GM23338 (cell line): ENCODE measurements around the gene CRYZ.

Experiments used
- CREB1 ChIP-seq: fragments of 250-450 bp; sonication (Bioruptor Pico); IDR thresholded peaks from 2 replicates; pipeline ENCODE4 v1.5.0; 2020; ENCODE audit warnings: low read depth, mild to moderate bottlenecking, moderate library complexity
- EZH2 ChIP-seq: fragments of 200-600 bp; sonication (generic); IDR thresholded peaks from one replicate; pipeline ENCODE4 v1.8.0; 2017; ENCODE audit warnings: antibody characterized with exemption, mild to moderate bottlenecking, low read depth; ENCODE audit not compliant: unreplicated experiment
- EZH2phosphoT487 ChIP-seq: fragments of 200-600 bp; sonication (generic); IDR thresholded peaks from one replicate; pipeline ENCODE4 v1.8.1; 2018; ENCODE audit warnings: antibody characterized with exemption; ENCODE audit not compliant: unreplicated experiment
- JUNB ChIP-seq: IDR thresholded peaks from one replicate; pipeline ENCODE4 v1.6.1; 2016; ENCODE audit warnings: antibody characterized with exemption; ENCODE audit not compliant: unreplicated experiment
- NANOG ChIP-seq: IDR thresholded peaks from 2 replicates; pipeline ENCODE4 v1.6.1; 2016; ENCODE audit warnings: antibody characterized with exemption, borderline replicate concordance
- POLR2AphosphoS5 ChIP-seq: IDR thresholded peaks from 2 replicates; pipeline ENCODE4 v1.6.1; 2016; ENCODE audit warnings: antibody characterized with exemption, low read depth
- STAT1 ChIP-seq: IDR thresholded peaks from one replicate; pipeline ENCODE4 v1.6.1; 2016; ENCODE audit warnings: antibody characterized with exemption; ENCODE audit not compliant: unreplicated experiment
- ZNF114 ChIP-seq: fragments of 250-450 bp; sonication (Bioruptor Pico); IDR thresholded peaks from 2 replicates; pipeline ENCODE4 v1.5.0; 2020; ENCODE audit warnings: mild to moderate bottlenecking, moderate library complexity
- ZNF331 ChIP-seq: fragments of 250-450 bp; sonication (Bioruptor Pico); IDR thresholded peaks from 2 replicates; pipeline ENCODE4 v1.5.0; 2020; ENCODE audit warnings: low read depth, mild to moderate bottlenecking, moderate library complexity
- TF ChIP-seq, protein P1 (sequence below), 2 experiments: fragments of 200-600 bp in 1 of 2; sonication (generic) in 1 of 2; conservative IDR thresholded peaks; 2 replicates each; pipeline versions ENCODE4 v1.5.1 to v1.6.1; 2016 to 2017; ENCODE audit warnings: antibody characterized with exemption in 2 of 2, low read depth in 2 of 2, mild to moderate bottlenecking in 2 of 2, moderate library complexity in 1 of 2
- TF ChIP-seq, protein P2 (sequence below): IDR thresholded peaks from one replicate; pipeline ENCODE4 v1.6.1; 2018; ENCODE audit warnings: antibody characterized with exemption; ENCODE audit not compliant: unreplicated experiment
- TF ChIP-seq, protein P3 (sequence below): fragments of 250-450 bp; sonication (Bioruptor Pico); IDR thresholded peaks from 2 replicates; pipeline ENCODE4 v1.5.0; 2020; ENCODE audit warnings: mild to moderate bottlenecking, moderate library complexity

DNA sequence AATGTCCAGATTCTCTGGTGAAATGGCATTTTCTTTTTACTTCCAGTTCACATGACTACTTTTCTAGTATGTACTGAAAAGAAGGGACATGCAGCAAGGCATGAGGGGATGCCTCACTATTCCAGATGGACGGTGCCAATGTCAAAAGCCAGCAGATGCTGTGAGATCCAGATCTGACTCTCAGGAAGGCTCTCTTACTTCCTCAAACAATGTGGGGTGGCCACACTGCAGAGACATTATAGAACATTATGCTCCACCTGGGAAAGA, 17.7 kb downstream of the CRYZ start:
- TF ChIP-seq, protein P1, sequence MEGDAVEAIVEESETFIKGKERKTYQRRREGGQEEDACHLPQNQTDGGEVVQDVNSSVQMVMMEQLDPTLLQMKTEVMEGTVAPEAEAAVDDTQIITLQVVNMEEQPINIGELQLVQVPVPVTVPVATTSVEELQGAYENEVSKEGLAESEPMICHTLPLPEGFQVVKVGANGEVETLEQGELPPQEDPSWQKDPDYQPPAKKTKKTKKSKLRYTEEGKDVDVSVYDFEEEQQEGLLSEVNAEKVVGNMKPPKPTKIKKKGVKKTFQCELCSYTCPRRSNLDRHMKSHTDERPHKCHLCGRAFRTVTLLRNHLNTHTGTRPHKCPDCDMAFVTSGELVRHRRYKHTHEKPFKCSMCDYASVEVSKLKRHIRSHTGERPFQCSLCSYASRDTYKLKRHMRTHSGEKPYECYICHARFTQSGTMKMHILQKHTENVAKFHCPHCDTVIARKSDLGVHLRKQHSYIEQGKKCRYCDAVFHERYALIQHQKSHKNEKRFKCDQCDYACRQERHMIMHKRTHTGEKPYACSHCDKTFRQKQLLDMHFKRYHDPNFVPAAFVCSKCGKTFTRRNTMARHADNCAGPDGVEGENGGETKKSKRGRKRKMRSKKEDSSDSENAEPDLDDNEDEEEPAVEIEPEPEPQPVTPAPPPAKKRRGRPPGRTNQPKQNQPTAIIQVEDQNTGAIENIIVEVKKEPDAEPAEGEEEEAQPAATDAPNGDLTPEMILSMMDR (conservative IDR thresholded peaks at IDR 0.05; ENCODE audit: low read depth in 2 of 2), result no peak
- TF ChIP-seq POLR2AphosphoS5 (no peak), EZH2phosphoT487 (no peak), NANOG (no peak), EZH2 (no peak), JUNB (no peak), CREB1 (CRISPR knock-in tag) (no peak), ZNF331 (CRISPR knock-in tag) (no peak), STAT1 (no peak), ZNF114 (no peak)
- TF ChIP-seq, protein P2, sequence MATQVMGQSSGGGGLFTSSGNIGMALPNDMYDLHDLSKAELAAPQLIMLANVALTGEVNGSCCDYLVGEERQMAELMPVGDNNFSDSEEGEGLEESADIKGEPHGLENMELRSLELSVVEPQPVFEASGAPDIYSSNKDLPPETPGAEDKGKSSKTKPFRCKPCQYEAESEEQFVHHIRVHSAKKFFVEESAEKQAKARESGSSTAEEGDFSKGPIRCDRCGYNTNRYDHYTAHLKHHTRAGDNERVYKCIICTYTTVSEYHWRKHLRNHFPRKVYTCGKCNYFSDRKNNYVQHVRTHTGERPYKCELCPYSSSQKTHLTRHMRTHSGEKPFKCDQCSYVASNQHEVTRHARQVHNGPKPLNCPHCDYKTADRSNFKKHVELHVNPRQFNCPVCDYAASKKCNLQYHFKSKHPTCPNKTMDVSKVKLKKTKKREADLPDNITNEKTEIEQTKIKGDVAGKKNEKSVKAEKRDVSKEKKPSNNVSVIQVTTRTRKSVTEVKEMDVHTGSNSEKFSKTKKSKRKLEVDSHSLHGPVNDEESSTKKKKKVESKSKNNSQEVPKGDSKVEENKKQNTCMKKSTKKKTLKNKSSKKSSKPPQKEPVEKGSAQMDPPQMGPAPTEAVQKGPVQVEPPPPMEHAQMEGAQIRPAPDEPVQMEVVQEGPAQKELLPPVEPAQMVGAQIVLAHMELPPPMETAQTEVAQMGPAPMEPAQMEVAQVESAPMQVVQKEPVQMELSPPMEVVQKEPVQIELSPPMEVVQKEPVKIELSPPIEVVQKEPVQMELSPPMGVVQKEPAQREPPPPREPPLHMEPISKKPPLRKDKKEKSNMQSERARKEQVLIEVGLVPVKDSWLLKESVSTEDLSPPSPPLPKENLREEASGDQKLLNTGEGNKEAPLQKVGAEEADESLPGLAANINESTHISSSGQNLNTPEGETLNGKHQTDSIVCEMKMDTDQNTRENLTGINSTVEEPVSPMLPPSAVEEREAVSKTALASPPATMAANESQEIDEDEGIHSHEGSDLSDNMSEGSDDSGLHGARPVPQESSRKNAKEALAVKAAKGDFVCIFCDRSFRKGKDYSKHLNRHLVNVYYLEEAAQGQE, result no peak
- TF ChIP-seq, protein P3, sequence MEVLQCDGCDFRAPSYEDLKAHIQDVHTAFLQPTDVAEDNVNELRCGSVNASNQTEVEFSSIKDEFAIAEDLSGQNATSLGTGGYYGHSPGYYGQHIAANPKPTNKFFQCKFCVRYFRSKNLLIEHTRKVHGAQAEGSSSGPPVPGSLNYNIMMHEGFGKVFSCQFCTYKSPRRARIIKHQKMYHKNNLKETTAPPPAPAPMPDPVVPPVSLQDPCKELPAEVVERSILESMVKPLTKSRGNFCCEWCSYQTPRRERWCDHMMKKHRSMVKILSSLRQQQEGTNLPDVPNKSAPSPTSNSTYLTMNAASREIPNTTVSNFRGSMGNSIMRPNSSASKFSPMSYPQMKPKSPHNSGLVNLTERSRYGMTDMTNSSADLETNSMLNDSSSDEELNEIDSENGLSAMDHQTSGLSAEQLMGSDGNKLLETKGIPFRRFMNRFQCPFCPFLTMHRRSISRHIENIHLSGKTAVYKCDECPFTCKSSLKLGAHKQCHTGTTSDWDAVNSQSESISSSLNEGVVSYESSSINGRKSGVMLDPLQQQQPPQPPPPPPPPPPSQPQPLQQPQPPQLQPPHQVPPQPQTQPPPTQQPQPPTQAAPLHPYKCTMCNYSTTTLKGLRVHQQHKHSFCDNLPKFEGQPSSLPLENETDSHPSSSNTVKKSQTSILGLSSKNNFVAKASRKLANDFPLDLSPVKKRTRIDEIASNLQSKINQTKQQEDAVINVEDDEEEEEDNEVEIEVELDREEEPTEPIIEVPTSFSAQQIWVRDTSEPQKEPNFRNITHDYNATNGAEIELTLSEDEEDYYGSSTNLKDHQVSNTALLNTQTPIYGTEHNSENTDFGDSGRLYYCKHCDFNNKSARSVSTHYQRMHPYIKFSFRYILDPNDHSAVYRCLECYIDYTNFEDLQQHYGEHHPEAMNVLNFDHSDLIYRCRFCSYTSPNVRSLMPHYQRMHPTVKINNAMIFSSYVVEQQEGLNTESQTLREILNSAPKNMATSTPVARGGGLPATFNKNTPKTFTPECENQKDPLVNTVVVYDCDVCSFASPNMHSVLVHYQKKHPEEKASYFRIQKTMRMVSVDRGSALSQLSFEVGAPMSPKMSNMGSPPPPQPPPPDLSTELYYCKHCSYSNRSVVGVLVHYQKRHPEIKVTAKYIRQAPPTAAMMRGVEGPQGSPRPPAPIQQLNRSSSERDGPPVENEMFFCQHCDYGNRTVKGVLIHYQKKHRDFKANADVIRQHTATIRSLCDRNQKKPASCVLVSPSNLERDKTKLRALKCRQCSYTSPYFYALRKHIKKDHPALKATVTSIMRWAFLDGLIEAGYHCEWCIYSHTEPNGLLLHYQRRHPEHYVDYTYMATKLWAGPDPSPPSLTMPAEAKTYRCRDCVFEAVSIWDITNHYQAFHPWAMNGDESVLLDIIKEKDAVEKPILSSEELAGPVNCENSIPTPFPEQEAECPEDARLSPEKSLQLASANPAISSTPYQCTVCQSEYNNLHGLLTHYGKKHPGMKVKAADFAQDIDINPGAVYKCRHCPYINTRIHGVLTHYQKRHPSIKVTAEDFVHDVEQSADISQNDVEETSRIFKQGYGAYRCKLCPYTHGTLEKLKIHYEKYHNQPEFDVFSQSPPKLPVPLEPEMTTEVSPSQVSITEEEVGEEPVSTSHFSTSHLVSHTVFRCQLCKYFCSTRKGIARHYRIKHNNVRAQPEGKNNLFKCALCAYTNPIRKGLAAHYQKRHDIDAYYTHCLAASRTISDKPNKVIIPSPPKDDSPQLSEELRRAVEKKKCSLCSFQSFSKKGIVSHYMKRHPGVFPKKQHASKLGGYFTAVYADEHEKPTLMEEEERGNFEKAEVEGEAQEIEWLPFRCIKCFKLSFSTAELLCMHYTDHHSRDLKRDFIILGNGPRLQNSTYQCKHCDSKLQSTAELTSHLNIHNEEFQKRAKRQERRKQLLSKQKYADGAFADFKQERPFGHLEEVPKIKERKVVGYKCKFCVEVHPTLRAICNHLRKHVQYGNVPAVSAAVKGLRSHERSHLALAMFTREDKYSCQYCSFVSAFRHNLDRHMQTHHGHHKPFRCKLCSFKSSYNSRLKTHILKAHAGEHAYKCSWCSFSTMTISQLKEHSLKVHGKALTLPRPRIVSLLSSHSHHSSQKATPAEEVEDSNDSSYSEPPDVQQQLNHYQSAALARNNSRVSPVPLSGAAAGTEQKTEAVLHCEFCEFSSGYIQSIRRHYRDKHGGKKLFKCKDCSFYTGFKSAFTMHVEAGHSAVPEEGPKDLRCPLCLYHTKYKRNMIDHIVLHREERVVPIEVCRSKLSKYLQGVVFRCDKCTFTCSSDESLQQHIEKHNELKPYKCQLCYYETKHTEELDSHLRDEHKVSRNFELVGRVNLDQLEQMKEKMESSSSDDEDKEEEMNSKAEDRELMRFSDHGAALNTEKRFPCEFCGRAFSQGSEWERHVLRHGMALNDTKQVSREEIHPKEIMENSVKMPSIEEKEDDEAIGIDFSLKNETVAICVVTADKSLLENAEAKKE, result no peak
